HepG2 (cell line): ENCODE results near the gene PRKAR1A. TPM values are rescaled to one million over a fixed set of nuclear protein-coding genes. Genes with fewer than 3 reads are reported as not detected.

Experiments used
- FOSL2 ChIP-seq: sonication (generic); formaldehyde crosslinking; IDR thresholded peaks from 2 replicates; pipeline ENCODE4 v1.4.0; 2020; ENCODE audit warnings: missing genetic modification reagents
- GABPA ChIP-seq, 2 experiments: IDR thresholded peaks; 2 replicates each; pipeline ENCODE4 v1.6.1; 2011 to 2016; ENCODE audit warnings: low read depth in 2 of 2, low read length in 1 of 2, missing biosample characterization in 1 of 2, missing genetic modification characterization in 1 of 2
- HOXA3 ChIP-seq: sonication (generic); formaldehyde crosslinking; IDR thresholded peaks from 2 replicates; pipeline ENCODE4 v1.5.0; 2020; ENCODE audit warnings: missing genetic modification reagents
- MTF1 ChIP-seq: sonication (generic); formaldehyde crosslinking; IDR thresholded peaks from 2 replicates; pipeline ENCODE4 v1.5.0; 2020; ENCODE audit warnings: missing genetic modification reagents
- MTF2 ChIP-seq: sonication (generic); formaldehyde crosslinking; IDR thresholded peaks from 2 replicates; pipeline ENCODE4 v1.5.0; 2020; ENCODE audit warnings: missing genetic modification reagents, borderline replicate concordance
- PTBP1 ChIP-seq: fragments of 200-400 bp; formaldehyde crosslinking; IDR thresholded peaks from 2 replicates; pipeline ENCODE4 v1.6.1; 2018; ENCODE audit warnings: low read length, low read depth; ENCODE audit not compliant: poor library complexity, severe bottlenecking
- SP140L ChIP-seq: sonication (generic); formaldehyde crosslinking; IDR thresholded peaks from 2 replicates; pipeline ENCODE4 v1.4.0; 2020; ENCODE audit warnings: missing genetic modification reagents, borderline replicate concordance
- SPEN ChIP-seq: sonication (generic); formaldehyde crosslinking; IDR thresholded peaks from 2 replicates; pipeline ENCODE4 v1.5.1; 2020; ENCODE audit warnings: low read depth, mild to moderate bottlenecking, missing genetic modification reagents
- ZBTB7A ChIP-seq: sonication (generic); formaldehyde crosslinking; IDR thresholded peaks from 2 replicates; pipeline ENCODE4 v1.8.0; 2022; ENCODE audit warnings: mild to moderate bottlenecking, missing genetic modification reagents
- ZIK1 ChIP-seq: sonication (generic); formaldehyde crosslinking; IDR thresholded peaks from 2 replicates; pipeline ENCODE4 v1.5.0; 2020; ENCODE audit warnings: mild to moderate bottlenecking, low read depth, missing genetic modification reagents, borderline replicate concordance
- ZNF124 ChIP-seq: sonication (generic); formaldehyde crosslinking; IDR thresholded peaks from 2 replicates; pipeline ENCODE4 v1.4.0; 2020; ENCODE audit warnings: missing genetic modification reagents
- ZNF350 ChIP-seq: sonication (generic); formaldehyde crosslinking; IDR thresholded peaks from 2 replicates; pipeline ENCODE4 v1.4.0; 2020; ENCODE audit warnings: mild to moderate bottlenecking, low read depth, missing genetic modification reagents, borderline replicate concordance
- ZNF709 ChIP-seq: sonication (generic); formaldehyde crosslinking; IDR thresholded peaks from 2 replicates; pipeline ENCODE4 v1.5.0; 2020; ENCODE audit warnings: mild to moderate bottlenecking, missing genetic modification reagents
- ZNF773 ChIP-seq: sonication (generic); formaldehyde crosslinking; IDR thresholded peaks from 2 replicates; pipeline ENCODE4 v1.4.0; 2020; ENCODE audit warnings: missing genetic modification reagents, borderline replicate concordance
- polyA plus RNA-seq, 8 experiments: library from polyadenylated mRNA; depleted of rRNA in 3 of 8; stranded (reverse) in 7 of 8; unstranded in 1 of 8; fragments of >200 nt; fragmentation: Illumina TruSeq in 4 of 8; extraction: Trizol in 4 of 8; gene quantifications; 2 replicates each; pipeline versions ENCODE4 v1.2.1 to v1.2.3, GENCODE V29; 2011 to 2016; ENCODE audit warnings: low read depth in 4 of 8, missing spikeins in 1 of 8, mixed read lengths in 1 of 8; ENCODE audit not compliant: insufficient read depth in 1 of 8
- total RNA-seq, 5 experiments: library from RNA; depleted of rRNA; stranded (reverse); fragments of >200 nt; fragmentation: Illumina TruSeq; extraction: Trizol; gene quantifications; 2 replicates each; pipeline ENCODE4 v1.2.3, GENCODE V29; 2016; ENCODE audit warnings: low read depth in 1 of 5
- TF ChIP-seq, protein P1 (sequence below): sonication (generic); formaldehyde crosslinking; IDR thresholded peaks from 2 replicates; pipeline ENCODE4 v1.5.1; 2020; ENCODE audit warnings: mild to moderate bottlenecking, missing genetic modification reagents, borderline replicate concordance
- TF ChIP-seq, protein P2 (sequence below): sonication (generic); formaldehyde crosslinking; IDR thresholded peaks from 2 replicates; pipeline ENCODE4 v1.5.0; 2020; ENCODE audit warnings: missing genetic modification reagents, mild to moderate bottlenecking, borderline replicate concordance
- TF ChIP-seq, protein P3 (sequence below): sonication (generic); formaldehyde crosslinking; IDR thresholded peaks from 2 replicates; pipeline ENCODE4 v1.8.1; 2023; ENCODE audit warnings: missing genetic modification reagents, mild to moderate bottlenecking, borderline replicate concordance
- TF ChIP-seq, protein P4 (sequence below): IDR thresholded peaks from 2 replicates; pipeline ENCODE4 v1.6.1; 2012; ENCODE audit warnings: low read depth, low read length, improper control_type of control experiment

Gene PRKAR1A
- total and polyA plus RNA-seq, 2 of the 13 experiments (the other 11 are each of a cell fraction or from before 2014, with no cell fraction given): 265 to 266 TPM

- TF ChIP-seq ZIK1 (CRISPR knock-in tag): peak; percentile 85; the same call in 1 of the 2 replicates
- no peak for TF ChIP-seq ZNF124 (CRISPR knock-in tag)
- TF ChIP-seq MTF1 (CRISPR knock-in tag): no peak; the same call in 1 of the 2 replicates
- TF ChIP-seq, protein P1, sequence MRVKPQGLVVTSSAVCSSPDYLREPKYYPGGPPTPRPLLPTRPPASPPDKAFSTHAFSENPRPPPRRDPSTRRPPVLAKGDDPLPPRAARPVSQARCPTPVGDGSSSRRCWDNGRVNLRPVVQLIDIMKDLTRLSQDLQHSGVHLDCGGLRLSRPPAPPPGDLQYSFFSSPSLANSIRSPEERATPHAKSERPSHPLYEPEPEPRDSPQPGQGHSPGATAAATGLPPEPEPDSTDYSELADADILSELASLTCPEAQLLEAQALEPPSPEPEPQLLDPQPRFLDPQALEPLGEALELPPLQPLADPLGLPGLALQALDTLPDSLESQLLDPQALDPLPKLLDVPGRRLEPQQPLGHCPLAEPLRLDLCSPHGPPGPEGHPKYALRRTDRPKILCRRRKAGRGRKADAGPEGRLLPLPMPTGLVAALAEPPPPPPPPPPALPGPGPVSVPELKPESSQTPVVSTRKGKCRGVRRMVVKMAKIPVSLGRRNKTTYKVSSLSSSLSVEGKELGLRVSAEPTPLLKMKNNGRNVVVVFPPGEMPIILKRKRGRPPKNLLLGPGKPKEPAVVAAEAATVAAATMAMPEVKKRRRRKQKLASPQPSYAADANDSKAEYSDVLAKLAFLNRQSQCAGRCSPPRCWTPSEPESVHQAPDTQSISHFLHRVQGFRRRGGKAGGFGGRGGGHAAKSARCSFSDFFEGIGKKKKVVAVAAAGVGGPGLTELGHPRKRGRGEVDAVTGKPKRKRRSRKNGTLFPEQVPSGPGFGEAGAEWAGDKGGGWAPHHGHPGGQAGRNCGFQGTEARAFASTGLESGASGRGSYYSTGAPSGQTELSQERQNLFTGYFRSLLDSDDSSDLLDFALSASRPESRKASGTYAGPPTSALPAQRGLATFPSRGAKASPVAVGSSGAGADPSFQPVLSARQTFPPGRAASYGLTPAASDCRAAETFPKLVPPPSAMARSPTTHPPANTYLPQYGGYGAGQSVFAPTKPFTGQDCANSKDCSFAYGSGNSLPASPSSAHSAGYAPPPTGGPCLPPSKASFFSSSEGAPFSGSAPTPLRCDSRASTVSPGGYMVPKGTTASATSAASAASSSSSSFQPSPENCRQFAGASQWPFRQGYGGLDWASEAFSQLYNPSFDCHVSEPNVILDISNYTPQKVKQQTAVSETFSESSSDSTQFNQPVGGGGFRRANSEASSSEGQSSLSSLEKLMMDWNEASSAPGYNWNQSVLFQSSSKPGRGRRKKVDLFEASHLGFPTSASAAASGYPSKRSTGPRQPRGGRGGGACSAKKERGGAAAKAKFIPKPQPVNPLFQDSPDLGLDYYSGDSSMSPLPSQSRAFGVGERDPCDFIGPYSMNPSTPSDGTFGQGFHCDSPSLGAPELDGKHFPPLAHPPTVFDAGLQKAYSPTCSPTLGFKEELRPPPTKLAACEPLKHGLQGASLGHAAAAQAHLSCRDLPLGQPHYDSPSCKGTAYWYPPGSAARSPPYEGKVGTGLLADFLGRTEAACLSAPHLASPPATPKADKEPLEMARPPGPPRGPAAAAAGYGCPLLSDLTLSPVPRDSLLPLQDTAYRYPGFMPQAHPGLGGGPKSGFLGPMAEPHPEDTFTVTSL (CRISPR knock-in tag): peak; percentile 48; the same call in 1 of the 2 replicates
- no peak for TF ChIP-seq ZNF773 (CRISPR knock-in tag)
- no peak; the same call in none of the 2 replicates for TF ChIP-seq ZNF709 (CRISPR knock-in tag)
- no peak for TF ChIP-seq GABPA (IDR thresholded peaks at IDR 0.05; ENCODE audit: low read depth, low read length)
- no peak for TF ChIP-seq GABPA (CRISPR knock-in tag; IDR thresholded peaks at IDR 0.05; ENCODE audit: low read depth)
- TF ChIP-seq FOSL2 (CRISPR knock-in tag): peak; percentile 34; the same call in 1 of the 2 replicates
- no peak for TF ChIP-seq MTF2 (CRISPR knock-in tag)
- no peak for TF ChIP-seq SP140L
- TF ChIP-seq, protein P2, sequence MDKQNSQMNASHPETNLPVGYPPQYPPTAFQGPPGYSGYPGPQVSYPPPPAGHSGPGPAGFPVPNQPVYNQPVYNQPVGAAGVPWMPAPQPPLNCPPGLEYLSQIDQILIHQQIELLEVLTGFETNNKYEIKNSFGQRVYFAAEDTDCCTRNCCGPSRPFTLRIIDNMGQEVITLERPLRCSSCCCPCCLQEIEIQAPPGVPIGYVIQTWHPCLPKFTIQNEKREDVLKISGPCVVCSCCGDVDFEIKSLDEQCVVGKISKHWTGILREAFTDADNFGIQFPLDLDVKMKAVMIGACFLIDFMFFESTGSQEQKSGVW (CRISPR knock-in tag): no peak
- TF ChIP-seq HOXA3 (CRISPR knock-in tag): peak; percentile 71; the same call in 1 of the 2 replicates
- TF ChIP-seq, protein P3, sequence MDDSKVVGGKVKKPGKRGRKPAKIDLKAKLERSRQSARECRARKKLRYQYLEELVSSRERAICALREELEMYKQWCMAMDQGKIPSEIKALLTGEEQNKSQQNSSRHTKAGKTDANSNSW (CRISPR knock-in tag): no peak
- no peak for TF ChIP-seq PTBP1
- TF ChIP-seq SPEN (CRISPR knock-in tag): peak; percentile 41; the same call in 1 of the 2 replicates
- peak; percentile 47; the same call in 1 of the 2 replicates for TF ChIP-seq ZNF350 (CRISPR knock-in tag)
- TF ChIP-seq, protein P4, sequence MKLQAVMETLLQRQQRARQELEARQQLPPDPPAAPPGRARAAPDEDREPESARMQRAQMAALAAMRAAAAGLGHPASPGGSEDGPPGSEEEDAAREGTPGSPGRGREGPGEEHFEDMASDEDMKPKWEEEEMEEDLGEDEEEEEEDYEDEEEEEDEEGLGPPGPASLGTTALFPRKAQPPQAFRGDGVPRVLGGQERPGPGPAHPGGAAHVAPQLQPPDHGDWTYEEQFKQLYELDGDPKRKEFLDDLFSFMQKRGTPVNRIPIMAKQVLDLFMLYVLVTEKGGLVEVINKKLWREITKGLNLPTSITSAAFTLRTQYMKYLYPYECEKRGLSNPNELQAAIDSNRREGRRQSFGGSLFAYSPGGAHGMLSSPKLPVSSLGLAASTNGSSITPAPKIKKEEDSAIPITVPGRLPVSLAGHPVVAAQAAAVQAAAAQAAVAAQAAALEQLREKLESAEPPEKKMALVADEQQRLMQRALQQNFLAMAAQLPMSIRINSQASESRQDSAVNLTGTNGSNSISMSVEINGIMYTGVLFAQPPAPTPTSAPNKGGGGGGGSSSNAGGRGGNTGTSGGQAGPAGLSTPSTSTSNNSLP: no peak
- TF ChIP-seq ZBTB7A (CRISPR knock-in tag): no peak
Measured at GRCh38 chr17:68600067-68600930, 88.1 kb downstream of the PRKAR1A start (continued).
